GM12874 (cell line): Measurements from ENCODE around the gene NPC1.

Source experiments
- TF ChIP-seq, protein P1 (sequence below): IDR thresholded peaks from 2 replicates; pipeline ENCODE4 v1.5.1; 2011; ENCODE audit warnings: low read depth, mild to moderate bottlenecking, control low read depth, low read length, moderate library complexity; ENCODE audit not compliant: insufficient read depth

The NPC1 gene

DNA sequence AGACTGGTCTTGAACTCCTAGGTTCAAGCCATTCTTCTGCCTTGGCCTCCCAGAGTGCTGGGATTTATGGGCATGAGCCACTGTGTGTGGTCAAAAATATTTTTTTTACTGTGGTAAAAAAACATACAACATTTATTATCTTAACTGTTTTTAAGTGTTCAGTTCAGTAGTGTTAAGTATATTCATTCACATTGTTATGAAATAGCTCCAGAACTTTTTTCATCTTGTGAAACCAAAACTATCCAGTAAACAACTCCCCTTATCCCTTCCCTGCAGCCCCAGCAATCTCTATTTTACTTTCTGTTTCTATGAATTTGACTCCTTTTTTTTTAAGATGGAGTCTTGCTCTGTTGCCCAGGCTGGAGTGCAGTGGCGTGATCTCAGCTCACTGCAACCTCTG, 73.7 kb downstream of the NPC1 start:
- TF ChIP-seq, protein P1, sequence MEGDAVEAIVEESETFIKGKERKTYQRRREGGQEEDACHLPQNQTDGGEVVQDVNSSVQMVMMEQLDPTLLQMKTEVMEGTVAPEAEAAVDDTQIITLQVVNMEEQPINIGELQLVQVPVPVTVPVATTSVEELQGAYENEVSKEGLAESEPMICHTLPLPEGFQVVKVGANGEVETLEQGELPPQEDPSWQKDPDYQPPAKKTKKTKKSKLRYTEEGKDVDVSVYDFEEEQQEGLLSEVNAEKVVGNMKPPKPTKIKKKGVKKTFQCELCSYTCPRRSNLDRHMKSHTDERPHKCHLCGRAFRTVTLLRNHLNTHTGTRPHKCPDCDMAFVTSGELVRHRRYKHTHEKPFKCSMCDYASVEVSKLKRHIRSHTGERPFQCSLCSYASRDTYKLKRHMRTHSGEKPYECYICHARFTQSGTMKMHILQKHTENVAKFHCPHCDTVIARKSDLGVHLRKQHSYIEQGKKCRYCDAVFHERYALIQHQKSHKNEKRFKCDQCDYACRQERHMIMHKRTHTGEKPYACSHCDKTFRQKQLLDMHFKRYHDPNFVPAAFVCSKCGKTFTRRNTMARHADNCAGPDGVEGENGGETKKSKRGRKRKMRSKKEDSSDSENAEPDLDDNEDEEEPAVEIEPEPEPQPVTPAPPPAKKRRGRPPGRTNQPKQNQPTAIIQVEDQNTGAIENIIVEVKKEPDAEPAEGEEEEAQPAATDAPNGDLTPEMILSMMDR, result no peak

- TF ChIP-seq, protein P1, result no peak
Observed at GRCh38 chr18:23506393-23506792, 79.9 kb downstream of the NPC1 start.

- TF ChIP-seq, protein P1, result no peak
Observed at GRCh38 chr18:23504720-23505119, 81.6 kb downstream of the NPC1 start.

DNA sequence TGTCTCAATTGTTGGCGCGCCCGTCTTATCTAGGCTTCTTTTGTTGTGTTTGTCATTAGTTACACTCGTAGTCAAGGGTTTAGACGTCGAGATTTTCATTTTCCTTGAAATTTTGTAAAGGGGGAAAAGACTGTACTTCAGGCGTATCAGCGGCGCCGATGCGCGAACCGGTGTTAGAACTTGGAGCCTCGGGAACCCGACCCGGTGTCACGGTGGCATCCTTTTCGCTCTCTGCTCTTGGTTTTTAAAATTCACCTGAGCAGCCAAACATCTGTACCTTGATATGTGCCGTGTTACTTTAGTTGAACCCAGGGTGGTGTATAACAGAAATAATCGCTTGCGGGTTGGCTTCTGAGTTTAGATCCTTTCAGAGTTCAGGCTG, 82.4 kb downstream of the NPC1 start:
- TF ChIP-seq, protein P1, result no peak

- TF ChIP-seq, protein P1, result no peak
Observed at GRCh38 chr18:23503038-23503962, 83.0 kb downstream of the NPC1 start, which contains the start of gene RMC1. RMC1 (plus strand) TSS chr18:23503511; CDS start chr18:23503619, 108 bp downstream.

GRCh38 chr18:23502516-23503037, 83.7 kb downstream of the NPC1 start:
- TF ChIP-seq, protein P1, result no peak

DNA sequence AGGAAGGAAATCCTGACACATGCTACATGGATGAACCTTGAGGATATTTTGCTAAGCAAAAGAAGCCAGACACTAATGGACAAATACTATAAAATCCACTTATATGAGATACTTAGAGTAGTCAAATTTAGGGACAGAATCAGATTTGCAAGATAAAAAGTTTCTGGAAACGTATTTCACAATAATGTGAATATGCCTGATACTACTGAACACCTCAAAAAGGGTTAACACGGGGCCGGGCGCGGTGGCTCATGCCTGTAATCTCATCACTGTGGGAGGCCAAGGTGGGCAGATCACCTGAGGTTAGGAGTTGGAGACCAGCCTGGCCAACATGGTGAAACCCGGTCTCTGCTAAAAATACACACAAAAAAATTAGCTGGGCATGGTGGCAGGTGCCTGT, 84.7 kb downstream of the NPC1 start:
- TF ChIP-seq, protein P1, result no peak
